Activated T-cell treated with anti-CD3 and anti-CD28 coated beads for 48 hours (primary cell): ENCODE results near the gene HOXA9.

Experiments
- DNase-seq: peaks from one replicate; pipeline ENCODE4 v3.0.0-alpha.2; 2020; ENCODE audit warnings: low read depth

HOXA9 gene

GRCh38 chr7:27142580-27143022 lies 22.7 kb downstream of the HOXA9 start:
- no peak for DNase-seq

GRCh38 chr7:27141923-27142579 lies 23.3 kb downstream of the HOXA9 start:
- DNase-seq = no peak

- DNase-seq = no peak
Measured at GRCh38 chr7:27141137-27141922, 24.0 kb downstream of the HOXA9 start.

- DNase-seq = no peak
Measured at GRCh38 chr7:27140126-27140857, 25.0 kb downstream of the HOXA9 start.

GRCh38 chr7:27139334-27140125 lies 25.8 kb downstream of the HOXA9 start:
- no peak for DNase-seq

GRCh38 chr7:27138985-27139333 lies 26.4 kb downstream of the HOXA9 start:
- no peak for DNase-seq

- DNase-seq = no peak
Measured at GRCh38 chr7:27138472-27138871, 26.9 kb downstream of the HOXA9 start.

GRCh38 chr7:27137640-27138315 lies 27.6 kb downstream of the HOXA9 start:
- no peak for DNase-seq

GRCh38 chr7:27134392-27134791 lies 30.9 kb downstream of the HOXA9 start:
- DNase-seq = no peak

GRCh38 chr7:27133409-27134231 lies 31.7 kb downstream of the HOXA9 start:
- DNase-seq = no peak

- DNase-seq = no peak
Measured at GRCh38 chr7:27132978-27133377, 32.4 kb downstream of the HOXA9 start.

GRCh38 chr7:27132214-27132613 lies 33.1 kb downstream of the HOXA9 start:
- DNase-seq = no peak

GRCh38 chr7:27131390-27131819 lies 33.9 kb downstream of the HOXA9 start:
- DNase-seq = no peak

GRCh38 chr7:27130540-27131389 lies 34.6 kb downstream of the HOXA9 start, which contains the start of gene HOXA4:
HOXA4 (minus strand) TSS chr7:27130757; CDS start chr7:27130733, 24 bp downstream.
- DNase-seq = peak; percentile 57

GRCh38 chr7:27129729-27130539 lies 35.4 kb downstream of the HOXA9 start:
- no peak for DNase-seq

GRCh38 chr7:27128776-27129728 lies 36.3 kb downstream of the HOXA9 start:
- DNase-seq = no peak

GRCh38 chr7:27128034-27128433 lies 37.3 kb downstream of the HOXA9 start:
- no peak for DNase-seq
